AG04449 (cell line): ENCODE data around the gene KRTAP12-3.
"Not testable (repeated sequence)": the region's sequence is repeated elsewhere in the genome, so short reads cannot be mapped to it uniquely, and the experiment has no call there.

Experiments used
- CTCF ChIA-PET: fragments of 350-600 bp; formaldehyde crosslinking; extraction: SDS; loops from one replicate; lab custom pipeline; 2021; ENCODE audit warnings: antibody characterized with exemption; lab: Yijun Ruan, JAX
- POLR2A ChIA-PET: fragments of 400-600, 350-600 bp; formaldehyde crosslinking; extraction: SDS; loops from one replicate; lab custom pipeline; 2020; ENCODE audit warnings: antibody characterized with exemption, inconsistent platforms; lab: Yijun Ruan, JAX
- DNase-seq: peaks from one replicate; pipeline ENCODE4 v3.0.0-alpha.2; 2010; ENCODE audit warnings: low read depth, low spot score
- H3K4me3 ChIP-seq: 2 replicates; pipeline ENCODE4 v1.5.1; 2011; ENCODE audit warnings: low read depth, mild to moderate bottlenecking, control low read depth, low read length
- TF ChIP-seq, protein P1 (sequence below): IDR thresholded peaks from one replicate; pipeline ENCODE4 v1.5.1; 2011; ENCODE audit warnings: mild to moderate bottlenecking, moderate library complexity, low read length, control low read depth, inconsistent platforms; ENCODE audit not compliant: insufficient read depth; ENCODE audit errors: missing control alignments

KRTAP12-3 gene

DNA sequence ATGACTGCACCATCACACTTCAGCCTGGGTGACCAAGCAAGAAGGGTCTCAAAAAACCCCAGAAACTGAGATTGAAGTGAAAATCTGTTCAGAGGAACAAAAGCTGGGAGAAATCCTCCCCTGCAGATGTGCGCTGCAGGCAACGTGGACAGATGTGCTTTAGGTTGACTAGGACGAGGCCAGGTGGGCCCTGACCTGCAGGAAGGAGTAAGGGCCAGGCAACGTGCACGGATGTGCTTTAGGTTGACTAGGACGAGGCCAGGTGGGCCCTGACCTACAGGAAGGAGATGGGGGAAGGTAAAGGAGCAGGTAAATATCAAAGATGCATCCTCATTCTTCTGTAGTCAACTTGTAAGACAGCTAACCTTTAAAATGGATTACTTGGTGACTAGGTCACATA is 26.8 kb downstream of the KRTAP12-3 start:
- ChIA-PET POLR2A (no interaction called here), CTCF (no interaction called here)
- no peak overlapping the region for H3K4me3 ChIP-seq
- TF ChIP-seq, protein P1, sequence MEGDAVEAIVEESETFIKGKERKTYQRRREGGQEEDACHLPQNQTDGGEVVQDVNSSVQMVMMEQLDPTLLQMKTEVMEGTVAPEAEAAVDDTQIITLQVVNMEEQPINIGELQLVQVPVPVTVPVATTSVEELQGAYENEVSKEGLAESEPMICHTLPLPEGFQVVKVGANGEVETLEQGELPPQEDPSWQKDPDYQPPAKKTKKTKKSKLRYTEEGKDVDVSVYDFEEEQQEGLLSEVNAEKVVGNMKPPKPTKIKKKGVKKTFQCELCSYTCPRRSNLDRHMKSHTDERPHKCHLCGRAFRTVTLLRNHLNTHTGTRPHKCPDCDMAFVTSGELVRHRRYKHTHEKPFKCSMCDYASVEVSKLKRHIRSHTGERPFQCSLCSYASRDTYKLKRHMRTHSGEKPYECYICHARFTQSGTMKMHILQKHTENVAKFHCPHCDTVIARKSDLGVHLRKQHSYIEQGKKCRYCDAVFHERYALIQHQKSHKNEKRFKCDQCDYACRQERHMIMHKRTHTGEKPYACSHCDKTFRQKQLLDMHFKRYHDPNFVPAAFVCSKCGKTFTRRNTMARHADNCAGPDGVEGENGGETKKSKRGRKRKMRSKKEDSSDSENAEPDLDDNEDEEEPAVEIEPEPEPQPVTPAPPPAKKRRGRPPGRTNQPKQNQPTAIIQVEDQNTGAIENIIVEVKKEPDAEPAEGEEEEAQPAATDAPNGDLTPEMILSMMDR = no peak
- no peak for DNase-seq

DNA sequence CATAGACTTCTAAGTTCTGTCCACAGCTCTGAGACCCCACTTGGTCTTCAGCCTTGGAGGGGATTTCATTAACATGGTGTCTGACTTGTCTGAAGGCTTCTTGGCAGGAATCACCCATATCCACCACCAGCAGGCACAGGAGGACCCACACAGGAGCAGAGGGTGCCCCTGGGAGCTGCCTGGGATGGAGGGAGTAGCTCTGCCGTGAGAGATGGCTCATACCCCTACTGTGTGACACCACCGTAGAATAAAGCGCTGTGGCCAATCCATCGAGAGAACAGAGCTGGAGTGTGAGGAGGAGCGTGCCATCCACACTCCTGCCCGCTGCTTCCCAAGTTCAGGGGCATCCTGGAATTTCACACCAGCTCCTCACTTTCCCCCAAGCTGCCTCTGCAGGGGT is 27.3 kb downstream of the KRTAP12-3 start:
- H3K4me3 ChIP-seq, CTCF ChIA-PET, DNase-seq, POLR2A ChIA-PET: not testable (repeated sequence)

DNA sequence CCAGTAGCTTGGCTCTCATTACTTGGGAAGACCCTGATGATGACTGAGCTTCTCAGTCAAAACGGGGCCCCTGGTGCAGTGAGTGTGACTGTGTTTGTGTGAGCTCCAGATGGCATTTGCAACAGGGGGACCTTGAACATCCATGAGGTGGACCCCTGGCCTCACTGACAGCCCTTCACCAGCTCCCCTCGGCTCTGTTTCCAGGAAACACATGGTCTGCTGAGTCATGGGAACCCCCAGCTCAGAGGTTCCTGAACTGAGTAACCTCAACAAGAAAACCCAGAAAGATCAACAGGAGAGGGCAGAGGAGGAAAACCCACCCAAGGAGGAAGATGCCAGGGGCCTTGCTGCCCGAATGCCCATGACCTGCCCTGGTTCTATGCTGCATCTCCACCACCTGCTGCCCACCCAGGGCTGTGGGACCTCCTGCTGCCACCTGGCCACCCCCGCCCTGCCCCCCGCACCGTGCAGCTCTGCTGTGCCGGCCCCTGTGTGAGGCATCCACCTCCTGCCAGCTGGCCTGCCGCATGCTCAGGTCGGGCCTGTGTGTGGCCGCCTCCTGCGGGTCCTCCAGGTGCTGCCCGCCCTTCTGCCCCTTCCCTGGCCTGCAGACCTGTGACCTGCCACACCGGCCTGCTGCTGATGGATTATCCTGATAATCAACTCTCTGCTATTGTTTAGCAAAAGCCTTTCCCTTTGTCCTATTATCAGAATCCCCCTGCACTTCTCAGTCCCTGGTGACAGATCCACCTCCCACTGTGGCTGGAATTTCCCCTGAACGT is 28.5 kb downstream of the KRTAP12-3 start:
- CTCF ChIA-PET = no interaction called here
- H3K4me3 ChIP-seq = no peak overlapping the region
- TF ChIP-seq, protein P1 = no peak
- no peak for DNase-seq
- POLR2A ChIA-PET = no interaction called here

DNA sequence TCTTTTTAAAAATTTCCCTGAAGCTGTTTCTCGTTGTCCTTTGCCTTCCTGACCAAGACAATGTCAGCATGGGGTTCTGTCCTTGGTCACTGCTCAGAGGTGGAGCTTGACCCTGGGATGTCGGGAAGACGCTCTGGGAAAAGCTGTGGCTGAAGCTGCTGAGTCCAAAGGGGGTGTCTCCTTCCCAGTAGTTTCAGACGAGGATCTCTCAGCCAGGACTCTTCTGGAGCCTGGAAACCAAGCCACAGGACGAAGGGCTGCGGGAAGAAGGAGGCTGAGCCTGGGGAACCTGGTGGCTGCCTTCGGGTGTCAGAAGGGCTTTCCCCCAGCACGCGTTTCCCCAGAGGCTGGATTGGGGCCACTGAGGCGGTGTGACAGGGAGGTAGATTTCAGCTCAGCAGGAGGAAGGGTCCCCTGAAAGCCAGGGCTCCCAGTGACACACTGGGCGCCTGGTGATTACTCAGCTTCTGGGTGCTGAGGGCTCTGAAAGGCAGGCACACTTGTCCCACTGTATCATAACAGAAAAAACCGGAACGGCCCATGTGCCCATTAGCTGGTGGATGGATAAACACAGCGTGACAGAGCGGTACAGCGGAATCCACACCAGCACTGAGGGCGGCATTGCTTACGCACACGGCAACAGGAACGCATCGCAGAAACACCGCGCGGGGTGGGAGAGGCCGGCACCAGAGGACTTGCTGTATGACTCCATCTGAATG is 29.3 kb downstream of the KRTAP12-3 start:
- no peak for DNase-seq
- CTCF ChIA-PET = no interaction called here
- no peak overlapping the region for H3K4me3 ChIP-seq
- TF ChIP-seq, protein P1 = no peak
- POLR2A ChIA-PET = no interaction called here

DNA sequence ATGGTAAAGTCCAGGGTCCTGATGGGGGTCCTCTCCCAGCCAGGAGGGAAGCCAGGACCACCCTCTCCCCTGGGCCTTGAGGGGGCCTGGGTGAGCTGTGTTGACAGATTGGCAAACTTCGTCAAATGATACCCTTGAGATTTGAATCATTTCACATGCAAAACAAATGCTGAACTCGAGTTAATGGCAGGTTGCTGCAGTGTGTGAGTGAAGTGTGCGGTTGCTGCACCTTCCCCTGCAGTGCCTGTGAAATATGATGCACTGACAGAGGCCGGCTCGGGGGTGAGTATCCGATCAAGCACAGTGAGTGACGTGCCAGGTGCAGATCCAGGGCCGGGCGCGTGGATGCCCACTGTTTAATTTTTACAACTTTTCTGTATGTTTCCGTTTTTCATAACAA is 29.9 kb downstream of the KRTAP12-3 start:
- H3K4me3 ChIP-seq = no peak overlapping the region
- POLR2A ChIA-PET = no interaction called here
- CTCF ChIA-PET = no interaction called here
- DNase-seq = no peak
- TF ChIP-seq, protein P1 = no peak

DNA sequence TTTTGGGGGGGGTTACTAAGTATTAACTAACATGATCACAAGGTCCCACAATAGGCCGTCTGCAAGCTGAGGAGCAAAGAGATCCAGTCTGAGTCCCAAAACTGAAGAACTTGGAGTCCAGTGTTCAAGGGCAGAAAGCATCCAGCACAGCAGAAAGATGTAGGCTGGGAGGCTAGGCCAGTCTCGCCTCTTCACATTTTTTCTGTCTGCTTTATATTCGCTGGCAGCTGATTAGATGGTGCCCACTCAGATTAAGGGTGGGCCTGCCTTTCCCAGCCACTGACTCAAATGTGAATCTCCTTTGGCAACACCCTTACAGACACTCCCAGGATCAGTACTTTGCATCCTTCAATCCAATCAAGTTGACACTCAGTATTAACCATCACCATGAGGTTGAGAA is 32.0 kb downstream of the KRTAP12-3 start:
- DNase-seq, H3K4me3 ChIP-seq, POLR2A ChIA-PET, CTCF ChIA-PET: not testable (repeated sequence)

- H3K4me3 ChIP-seq = no peak overlapping the region
- DNase-seq = no peak
- POLR2A ChIA-PET = no interaction called here
- CTCF ChIA-PET = interaction anchor here (0.6 kb wide), 1 partner anchor 98 kb away, joined by 3 read pairs; no protein-coding TSS in a partner anchor
- TF ChIP-seq, protein P1 = no peak
Observed at GRCh38 chr21:44691686-44692085, 34.0 kb downstream of the KRTAP12-3 start.
